Skeletal muscle satellite cell (primary cell): ENCODE measurements around the gene HYLS1. TPM values are rescaled to one million over a fixed set of nuclear protein-coding genes. Genes with fewer than 3 reads are reported as not detected.
"Not testable (repeated sequence)": the region's sequence is repeated elsewhere in the genome, so short reads cannot be mapped to it uniquely, and the experiment has no call there.

Experiments
- H3K27me3 ChIP-seq: 2 replicates; pipeline ENCODE4 v1.7.0; 2013; ENCODE audit warnings: low read length; ENCODE audit not compliant: control insufficient read depth, insufficient read depth
- H3K36me3 ChIP-seq: 2 replicates; pipeline ENCODE4 v1.7.0; 2013; ENCODE audit warnings: mild to moderate bottlenecking, control low read depth, low read length; ENCODE audit not compliant: insufficient read depth
- H3K4me1 ChIP-seq: 2 replicates; pipeline ENCODE4 v1.7.0; 2013; ENCODE audit warnings: low read length; ENCODE audit not compliant: control insufficient read depth, insufficient read depth
- H3K4me2 ChIP-seq: 2 replicates; pipeline ENCODE4 v1.7.0; 2013; ENCODE audit warnings: mild to moderate bottlenecking, low read length
- H3K4me3 ChIP-seq: 2 replicates; pipeline ENCODE4 v1.7.0; 2013; ENCODE audit warnings: low read length
- H3K9ac ChIP-seq: 2 replicates; pipeline ENCODE4 v1.7.0; 2013; ENCODE audit warnings: mild to moderate bottlenecking, low read depth, low read length, moderate library complexity
- H3K9me3 ChIP-seq: replicated peaks from 2 replicates; pipeline ENCODE4 v1.7.0; 2013; ENCODE audit warnings: mild to moderate bottlenecking, control low read depth, low read length
- total RNA-seq: library from RNA; depleted of rRNA; stranded (reverse); fragments of >200 nt; gene quantifications from 2 replicates; pipeline ENCODE4 v1.2.3, GENCODE V29; 2012; rRNA removed

Gene HYLS1
- total RNA-seq = 6.6 and 6.8 TPM in 2 replicates

- Histone ChIP-seq H3K9ac (peak within 1 kb of the TSS; percentile 83), H3K4me3 (peak within 1 kb of the TSS; percentile 90), H3K4me2 (peak within 1 kb of the TSS; percentile 93), H3K27me3 (no peaks in the 10 kb centered on the region), H3K36me3 (no peaks in the 10 kb centered on the region), H3K4me1 (peaks cover 30% of the 10 kb centered on the region), H3K9me3 (no peaks in the 10 kb centered on the region)
Observed at GRCh38 chr11:125887373-125888324, at the start of gene HYLS1. Gene HYLS1, plus strand, starts transcription at chr11:125887668. Its CDS starts 11,701 bp downstream, at chr11:125899369.

- no peaks in the 10 kb centered on the region for H3K9me3 ChIP-seq
- no peak overlapping the region for H3K4me3 ChIP-seq
- H3K9ac ChIP-seq = no peak overlapping the region
- no peaks in the 10 kb centered on the region for H3K36me3 ChIP-seq
- H3K4me1 ChIP-seq = no peaks in the 10 kb centered on the region
- H3K27me3 ChIP-seq = no peaks in the 10 kb centered on the region
- no peak overlapping the region for H3K4me2 ChIP-seq
Observed at GRCh38 chr11:125842321-125842948, 45.0 kb upstream of the HYLS1 start.

GRCh38 chr11:125846188-125846587 is 41.3 kb upstream of the HYLS1 start:
- H3K36me3 ChIP-seq = no peaks in the 10 kb centered on the region
- H3K27me3 ChIP-seq = no peaks in the 10 kb centered on the region
- H3K9ac ChIP-seq = no peak overlapping the region

GRCh38 chr11:125857670-125858069 is 29.8 kb upstream of the HYLS1 start:
- H3K4me3 ChIP-seq, H3K9me3 ChIP-seq, H3K4me1 ChIP-seq, H3K9ac ChIP-seq, H3K27me3 ChIP-seq, H3K36me3 ChIP-seq, H3K4me2 ChIP-seq: not testable (repeated sequence)

More at GRCh38 chr11:125846188-125846587, 41.3 kb upstream of the HYLS1 start:
- Histone ChIP-seq H3K4me1 (no peaks in the 10 kb centered on the region), H3K9me3 (no peaks in the 10 kb centered on the region), H3K4me3 (no peak overlapping the region), H3K4me2 (no peak overlapping the region)

- not testable (repeated sequence) for H3K27me3 ChIP-seq, H3K9me3 ChIP-seq, H3K9ac ChIP-seq, H3K36me3 ChIP-seq, H3K4me2 ChIP-seq, H3K4me3 ChIP-seq, H3K4me1 ChIP-seq
Observed at GRCh38 chr11:125862786-125863185, 24.7 kb upstream of the HYLS1 start.

- not testable (repeated sequence) for H3K9ac ChIP-seq, H3K4me2 ChIP-seq, H3K36me3 ChIP-seq, H3K9me3 ChIP-seq, H3K4me1 ChIP-seq, H3K4me3 ChIP-seq
- H3K27me3 ChIP-seq = peaks cover 13% of the 10 kb centered on the region
Observed at GRCh38 chr11:125865354-125865753, 22.1 kb upstream of the HYLS1 start.

GRCh38 chr11:125869521-125869920 is 17.9 kb upstream of the HYLS1 start:
- Histone ChIP-seq H3K4me2 (no peak overlapping the region), H3K27me3 (peaks cover 13% of the 10 kb centered on the region), H3K9me3 (no peaks in the 10 kb centered on the region), H3K4me3 (no peak overlapping the region), H3K36me3 (no peaks in the 10 kb centered on the region), H3K4me1 (no peaks in the 10 kb centered on the region), H3K9ac (no peak overlapping the region)

- no peaks in the 10 kb centered on the region for H3K36me3 ChIP-seq
- H3K4me3 ChIP-seq = no peak overlapping the region
- no peak overlapping the region for H3K4me2 ChIP-seq
- H3K27me3 ChIP-seq = peaks cover 13% of the 10 kb centered on the region
- H3K4me1 ChIP-seq = no peaks in the 10 kb centered on the region
- no peaks in the 10 kb centered on the region for H3K9me3 ChIP-seq
- H3K9ac ChIP-seq = no peak overlapping the region
Observed at GRCh38 chr11:125871391-125872137, 15.9 kb upstream of the HYLS1 start.

- Histone ChIP-seq H3K36me3 (no peaks in the 10 kb centered on the region), H3K9ac (no peak overlapping the region), H3K4me1 (no peaks in the 10 kb centered on the region), H3K4me3 (no peak overlapping the region), H3K4me2 (no peak overlapping the region), H3K27me3 (peaks cover 13% of the 10 kb centered on the region), H3K9me3 (no peaks in the 10 kb centered on the region)
Observed at GRCh38 chr11:125872138-125872491, 15.4 kb upstream of the HYLS1 start.

GRCh38 chr11:125873881-125874555 is 13.4 kb upstream of the HYLS1 start:
- Histone ChIP-seq H3K4me1 (no peaks in the 10 kb centered on the region), H3K9me3 (no peaks in the 10 kb centered on the region), H3K36me3 (no peaks in the 10 kb centered on the region), H3K27me3 (peaks cover 7% of the 10 kb centered on the region), H3K4me3 (no peak overlapping the region), H3K9ac (no peak overlapping the region), H3K4me2 (no peak overlapping the region)

- H3K36me3 ChIP-seq = no peaks in the 10 kb centered on the region
- H3K4me1 ChIP-seq = no peaks in the 10 kb centered on the region
- peaks cover 6% of the 10 kb centered on the region for H3K27me3 ChIP-seq
- H3K9ac ChIP-seq = no peak overlapping the region
- H3K4me2 ChIP-seq = no peak overlapping the region
- no peaks in the 10 kb centered on the region for H3K9me3 ChIP-seq
- H3K4me3 ChIP-seq = no peak overlapping the region
Observed at GRCh38 chr11:125874556-125875124, 12.8 kb upstream of the HYLS1 start.
